A673 (cell line): Measurements from ENCODE around the gene SWT1. TPM values are rescaled to one million over a fixed set of nuclear protein-coding genes. Genes with fewer than 3 reads are reported as not detected.
"Not testable (repeated sequence)": the region's sequence is repeated elsewhere in the genome, so short reads cannot be mapped to it uniquely, and the experiment has no call there.

Experiments
- BruUV-seq: library from RNA; stranded (reverse); fragments of 400-500 nt; replicated peaks from 2 replicates; lab custom pipeline; 2021; lab: Mats Ljungman, UMichigan
- CTCF ChIA-PET: fragments of 300-600 bp; sonication (Branson Sonifier 250); formaldehyde crosslinking; loops from one replicate; lab custom pipeline; 2022; ENCODE audit warnings: antibody characterized with exemption; lab: Charles Lee
- POLR2A ChIA-PET: fragments of 300-600 bp; sonication (Branson Sonifier 250); formaldehyde crosslinking; loops from one replicate; lab custom pipeline; 2022; ENCODE audit warnings: antibody characterized with exemption; ENCODE audit not compliant: low non-redundant PET; lab: Charles Lee
- DNase-seq: peaks from one replicate; pipeline ENCODE4 v3.0.0-alpha.2; 2015; ENCODE audit warnings: low spot score
- H3K27ac ChIP-seq: fragments of 200-600 bp; sonication (generic); 2 replicates; pipeline ENCODE4 v1.5.1; 2016; ENCODE audit warnings: mixed run types, low read depth, mild to moderate bottlenecking, mixed read lengths, antibody characterized with exemption, low read length; ENCODE audit not compliant: poor library complexity, severe bottlenecking
- H3K27me3 ChIP-seq: fragments of 200-600 bp; sonication (generic); replicated peaks from 2 replicates; pipeline ENCODE4 v1.6.1; 2017; ENCODE audit warnings: mixed run types, low read depth, mild to moderate bottlenecking, mixed read lengths, antibody characterized with exemption, low read length; ENCODE audit not compliant: insufficient read depth, poor library complexity
- H3K36me3 ChIP-seq: fragments of 200-600 bp; sonication (generic); 2 replicates; pipeline ENCODE4 v1.6.1; 2016; ENCODE audit warnings: mixed run types, mild to moderate bottlenecking, mixed read lengths, antibody characterized with exemption, low read length; ENCODE audit not compliant: insufficient read depth, poor library complexity, severe bottlenecking
- H3K4me1 ChIP-seq: fragments of 200-600 bp; sonication (generic); 2 replicates; pipeline ENCODE4 v1.6.1; 2017; ENCODE audit warnings: mixed run types, mild to moderate bottlenecking, mixed read lengths, antibody characterized with exemption, low read length; ENCODE audit not compliant: insufficient read depth, poor library complexity, severe bottlenecking
- H3K4me3 ChIP-seq: fragments of 200-600 bp; sonication (generic); 2 replicates; pipeline ENCODE4 v1.5.1; 2016; ENCODE audit warnings: low read depth, mixed run types, mild to moderate bottlenecking, mixed read lengths, low read length; ENCODE audit not compliant: poor library complexity, severe bottlenecking
- H3K9me3 ChIP-seq: fragments of 200-600 bp; sonication (generic); 2 replicates; pipeline ENCODE4 v1.6.1; 2016; ENCODE audit warnings: mixed run types, low read depth, mild to moderate bottlenecking, mixed read lengths, antibody characterized with exemption, low read length; ENCODE audit not compliant: poor library complexity, severe bottlenecking
- EZH2 ChIP-seq: fragments of 200-600 bp; sonication (generic); IDR thresholded peaks from 2 replicates; pipeline ENCODE4 v1.6.1; 2017; ENCODE audit warnings: borderline replicate concordance, low read depth, mild to moderate bottlenecking, mixed read lengths, antibody characterized with exemption, low read length; ENCODE audit not compliant: poor library complexity, severe bottlenecking
- intact Hi-C: fragments of 100-400 bp; cut with micrococcal nuclease; formaldehyde crosslinking; loops from one replicate; pipeline ENCODE4 v1.10.0; 2022; ENCODE audit not compliant: unreplicated experiment
- total RNA-seq: library from RNA; stranded (reverse); gene quantifications from 2 replicates; pipeline ENCODE4 v1.2.3, GENCODE V29; 2021
- TF ChIP-seq, protein P1 (sequence below): fragments of 300-800, 200-600 bp; sonication (generic); conservative IDR thresholded peaks from 2 replicates; pipeline ENCODE4 v1.5.1; 2017; ENCODE audit warnings: low read depth, mild to moderate bottlenecking, antibody characterized with exemption, low read length, moderate library complexity, mixed read lengths

Gene SWT1
- total RNA-seq, 1 experiment from 2014 or later = 3.3 TPM

DNA sequence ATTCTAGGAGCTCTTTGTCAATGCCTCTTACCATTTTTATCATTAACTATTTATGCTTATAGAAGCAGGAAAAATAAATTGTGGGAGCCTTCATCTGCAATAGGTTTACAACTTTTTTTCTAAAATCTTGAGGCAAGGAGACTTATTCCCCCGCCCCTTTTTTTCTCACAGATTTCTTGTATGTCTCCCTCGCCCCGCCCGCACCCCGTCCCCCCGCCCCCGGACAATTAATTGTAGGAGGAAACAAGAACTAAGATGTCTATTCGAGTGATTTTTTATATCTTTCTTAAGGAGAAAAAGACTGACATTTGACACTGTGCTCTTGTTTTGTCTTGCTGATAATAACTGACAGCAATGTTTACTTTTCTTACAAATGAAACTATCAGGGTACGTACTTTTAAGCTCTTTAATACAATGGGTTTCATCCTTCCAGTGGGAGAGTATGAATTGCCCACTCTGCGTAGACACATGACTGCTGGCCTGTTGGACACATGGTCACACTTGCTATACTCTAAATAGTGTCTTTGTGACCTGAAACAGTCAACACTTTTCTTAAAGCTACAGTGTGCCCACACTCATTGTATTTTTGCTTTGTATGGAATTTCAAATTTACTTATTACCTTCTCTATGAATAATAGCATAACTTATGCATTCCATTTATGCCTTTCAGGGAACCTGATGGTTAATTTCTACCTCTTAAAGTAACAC lies 161.6 kb downstream of the SWT1 start:
- POLR2A ChIA-PET = interaction anchor here (0.6 kb wide), 1 partner anchor 67 kb away, joined by 7 read pairs; no protein-coding TSS in a partner anchor
- CTCF ChIA-PET = interaction anchor here (1.1 to 1.3 kb wide), 2 partner anchors 351 to 362 kb away, joined by 3 to 5 read pairs; no protein-coding TSS in a partner anchor
- H3K4me3 ChIP-seq = peak overlapping the region; percentile 95

DNA sequence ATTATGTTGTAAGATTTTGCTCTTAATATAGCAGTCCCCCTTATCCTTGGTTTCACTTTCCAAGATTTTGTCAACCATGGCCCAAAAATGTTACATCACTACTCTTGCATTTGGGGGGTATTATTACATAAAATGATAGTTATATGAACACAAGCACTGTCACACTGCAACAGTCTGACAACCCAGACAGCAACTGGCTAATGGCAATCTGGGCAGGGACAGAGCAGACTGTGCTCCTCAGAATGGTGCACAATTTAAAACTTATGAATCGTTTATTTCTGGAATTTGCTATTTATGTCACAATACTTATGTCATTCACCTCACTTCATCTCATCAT lies 162.1 kb downstream of the SWT1 start:
- no peak for DNase-seq
- no TSS peak for BruUV-seq
- H3K9me3 ChIP-seq = no peaks in the 10 kb centered on the region
- peak overlapping the region; percentile 99 for H3K27ac ChIP-seq
- peak overlapping the region; percentile 95 for H3K4me3 ChIP-seq
- POLR2A ChIA-PET = no interaction called here
- H3K27me3 ChIP-seq = no peaks in the 10 kb centered on the region
- intact Hi-C loops = loop anchor here (2.0 to 5.0 kb wide), 2 partner anchors 20 to 893 kb away; no protein-coding TSS in a partner anchor
- no peak for TF ChIP-seq EZH2
- TF ChIP-seq, protein P1, sequence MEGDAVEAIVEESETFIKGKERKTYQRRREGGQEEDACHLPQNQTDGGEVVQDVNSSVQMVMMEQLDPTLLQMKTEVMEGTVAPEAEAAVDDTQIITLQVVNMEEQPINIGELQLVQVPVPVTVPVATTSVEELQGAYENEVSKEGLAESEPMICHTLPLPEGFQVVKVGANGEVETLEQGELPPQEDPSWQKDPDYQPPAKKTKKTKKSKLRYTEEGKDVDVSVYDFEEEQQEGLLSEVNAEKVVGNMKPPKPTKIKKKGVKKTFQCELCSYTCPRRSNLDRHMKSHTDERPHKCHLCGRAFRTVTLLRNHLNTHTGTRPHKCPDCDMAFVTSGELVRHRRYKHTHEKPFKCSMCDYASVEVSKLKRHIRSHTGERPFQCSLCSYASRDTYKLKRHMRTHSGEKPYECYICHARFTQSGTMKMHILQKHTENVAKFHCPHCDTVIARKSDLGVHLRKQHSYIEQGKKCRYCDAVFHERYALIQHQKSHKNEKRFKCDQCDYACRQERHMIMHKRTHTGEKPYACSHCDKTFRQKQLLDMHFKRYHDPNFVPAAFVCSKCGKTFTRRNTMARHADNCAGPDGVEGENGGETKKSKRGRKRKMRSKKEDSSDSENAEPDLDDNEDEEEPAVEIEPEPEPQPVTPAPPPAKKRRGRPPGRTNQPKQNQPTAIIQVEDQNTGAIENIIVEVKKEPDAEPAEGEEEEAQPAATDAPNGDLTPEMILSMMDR = no peak
- H3K36me3 ChIP-seq = peaks cover 11% of the 10 kb centered on the region
- H3K4me1 ChIP-seq = peaks cover 15% of the 10 kb centered on the region
- CTCF ChIA-PET = interaction anchor here (1.3 kb wide), 1 partner anchor 351 kb away, joined by 5 read pairs; no protein-coding TSS in a partner anchor

More for the DNA sequence above, 161.6 kb downstream of the SWT1 start:
- Histone ChIP-seq H3K9me3 (no peaks in the 10 kb centered on the region), H3K27ac (peak overlapping the region; percentile 99), H3K4me1 (peaks cover 15% of the 10 kb centered on the region), H3K36me3 (peaks cover 14% of the 10 kb centered on the region), H3K27me3 (no peaks in the 10 kb centered on the region)
- peak; percentile 53 for DNase-seq
- intact Hi-C loops = loop anchor here (2.0 to 5.0 kb wide), 2 partner anchors 20 to 894 kb away; no protein-coding TSS in a partner anchor
- TF ChIP-seq EZH2 = no peak
- TF ChIP-seq, protein P1 = no peak
- no TSS peak for BruUV-seq

DNA sequence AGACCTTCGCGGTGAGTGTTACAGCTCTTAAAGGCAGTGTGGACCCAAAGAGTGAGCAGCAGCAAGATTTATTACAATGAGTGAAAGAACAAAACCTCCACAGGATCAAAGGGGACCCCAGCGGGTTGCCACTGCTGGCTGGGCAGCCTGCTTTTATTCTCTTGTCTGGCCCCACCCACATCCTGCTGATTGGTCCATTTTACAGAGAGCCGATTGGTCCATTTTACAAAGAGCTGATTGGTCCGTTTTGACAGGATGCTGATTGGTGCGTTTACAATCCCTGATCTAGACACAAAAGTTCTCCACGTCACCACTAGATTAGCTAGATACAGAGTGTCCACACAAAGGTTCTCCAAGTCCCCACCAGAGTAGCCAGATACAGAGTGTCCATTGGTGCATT lies 164.1 kb downstream of the SWT1 start:
- CTCF ChIA-PET, H3K4me3 ChIP-seq, BruUV-seq, DNase-seq, H3K27me3 ChIP-seq, H3K36me3 ChIP-seq, H3K27ac ChIP-seq, H3K9me3 ChIP-seq, POLR2A ChIA-PET, intact Hi-C loops: not testable (repeated sequence)
- peaks cover 15% of the 10 kb centered on the region for H3K4me1 ChIP-seq

DNA sequence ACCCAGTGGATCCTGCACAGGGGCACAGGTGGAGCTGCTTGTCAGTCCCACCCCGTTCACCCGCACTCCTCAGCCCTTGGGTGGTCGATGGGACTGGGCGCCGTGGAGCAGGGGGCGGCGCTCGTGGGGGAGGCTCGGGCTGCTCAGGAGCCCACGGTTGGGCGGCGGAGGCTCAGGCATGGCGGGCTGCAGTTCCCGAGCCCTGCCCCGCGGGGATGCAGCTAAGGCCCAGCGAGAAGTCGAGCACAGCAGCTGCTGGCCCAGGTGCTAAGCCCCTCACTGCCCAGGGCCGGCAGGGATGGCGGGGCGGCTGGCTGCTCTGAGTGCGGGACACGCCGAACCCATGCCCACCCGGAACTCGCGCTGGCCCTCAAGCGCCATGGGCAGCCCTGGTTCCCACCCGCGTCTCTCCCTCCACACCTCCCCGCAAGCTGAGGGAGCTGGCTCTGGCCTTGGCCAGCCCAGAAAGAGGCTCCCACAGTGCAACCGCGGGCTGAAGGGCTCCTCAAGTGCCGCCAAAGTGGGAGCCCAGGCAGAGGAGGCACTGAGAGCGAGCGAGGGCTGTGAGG lies 164.8 kb downstream of the SWT1 start:
- H3K27me3 ChIP-seq, BruUV-seq, CTCF ChIA-PET, POLR2A ChIA-PET, H3K9me3 ChIP-seq, DNase-seq, H3K27ac ChIP-seq, H3K4me3 ChIP-seq, intact Hi-C loops, H3K36me3 ChIP-seq: not testable (repeated sequence)
- H3K4me1 ChIP-seq = peaks cover 15% of the 10 kb centered on the region
